ENCODE measurements around the gene INSC. TPM values are rescaled to one million over a fixed set of nuclear protein-coding genes. Genes with fewer than 3 reads are reported as not detected.

INSC gene
- total and polyA plus RNA-seq, 4 experiments from 2014 or later, result 0.35 TPM; not detected in 3

GRCh38 chr11:15139096-15139770 is 24.5 kb downstream of the INSC start:
- Mint-ChIP-seq H3K4me1 (no peaks in the 10 kb centered on the region), H3K27me3 (peaks cover 3 to 6% of the 10 kb centered on the region in 2 donors), H3K9me3 (no peaks in the 10 kb centered on the region), H3K27ac (no peak overlapping the region), H3K36me3 (no peaks in the 10 kb centered on the region), H3K4me3 (no peak overlapping the region)
- DNase-seq, result no peak
- no peaks in the 10 kb centered on the region for H3K36me3 ChIP-seq (ENCODE audit: insufficient read depth, low read length)
- intact Hi-C loops (cut with micrococcal nuclease), result no loop called here
- H3K27ac ChIP-seq (ENCODE audit: low read depth, low read length), result no peak overlapping the region
- no peaks in the 10 kb centered on the region for H3K4me1 ChIP-seq (ENCODE audit: insufficient read depth, low read length)
- H3K4me3 ChIP-seq (ENCODE audit: low read length in 2 of 2), result no peak overlapping the region
- no peaks in the 10 kb centered on the region for H3K27me3 ChIP-seq (ENCODE audit: insufficient read depth, low read length)
- CTCF ChIA-PET (ENCODE audit: partially characterized antibody), result interaction anchor here (1.4 to 1.9 kb wide), 2 partner anchors 20 to 38 kb away, joined by 3 to 5 read pairs; no protein-coding TSS in a partner anchor
- no peaks in the 10 kb centered on the region for H3K9me3 ChIP-seq (ENCODE audit: control insufficient read depth in 1 of 2, low read length in 2 of 2)
- POLR2A ChIA-PET (ENCODE audit: partially characterized antibody), result no interaction called here

GRCh38 chr11:15139958-15140659 is 25.4 kb downstream of the INSC start:
- no peak for DNase-seq
- Histone ChIP-seq H3K27me3 (ENCODE audit: insufficient read depth, low read length) (no peaks in the 10 kb centered on the region), H3K4me1 (ENCODE audit: insufficient read depth, low read length) (no peaks in the 10 kb centered on the region), H3K36me3 (ENCODE audit: insufficient read depth, low read length) (no peaks in the 10 kb centered on the region), H3K27ac (ENCODE audit: low read depth, low read length) (no peak overlapping the region), H3K4me3 (ENCODE audit: low read length in 2 of 2) (no peak overlapping the region), H3K9me3 (ENCODE audit: control insufficient read depth in 1 of 2, low read length in 2 of 2) (no peaks in the 10 kb centered on the region)
- POLR2A ChIA-PET (ENCODE audit: partially characterized antibody), result no interaction called here
- Mint-ChIP-seq H3K36me3 (no peaks in the 10 kb centered on the region), H3K4me3 (no peak overlapping the region), H3K27ac (no peak overlapping the region), H3K27me3 (peaks cover 1 to 6% of the 10 kb centered on the region in 2 donors), H3K9me3 (no peaks in the 10 kb centered on the region), H3K4me1 (no peaks in the 10 kb centered on the region)
- intact Hi-C loops (cut with micrococcal nuclease), result no loop called here
- CTCF ChIA-PET (ENCODE audit: partially characterized antibody), result interaction anchor here (0.9 to 1.4 kb wide), 2 partner anchors 13 to 19 kb away, joined by 3 read pairs; no protein-coding TSS in a partner anchor

GRCh38 chr11:15141381-15141780 is 26.7 kb downstream of the INSC start:
- Mint-ChIP-seq H3K27ac (no peak overlapping the region), H3K36me3 (no peaks in the 10 kb centered on the region), H3K9me3 (no peaks in the 10 kb centered on the region), H3K27me3 (peaks cover 1 to 4% of the 10 kb centered on the region in 2 donors), H3K4me3 (no peak overlapping the region), H3K4me1 (no peaks in the 10 kb centered on the region)
- ChIA-PET CTCF (ENCODE audit: partially characterized antibody) (interaction anchor here (1.2 kb wide), 1 partner anchor 42 kb away, joined by 4 read pairs; no protein-coding TSS in a partner anchor), POLR2A (ENCODE audit: partially characterized antibody) (no interaction called here)
- no peaks in the 10 kb centered on the region for H3K4me1 ChIP-seq (ENCODE audit: insufficient read depth, low read length)
- intact Hi-C loops (cut with micrococcal nuclease), result no loop called here
- H3K27me3 ChIP-seq (ENCODE audit: insufficient read depth, low read length), result no peaks in the 10 kb centered on the region
- no peaks in the 10 kb centered on the region for H3K36me3 ChIP-seq (ENCODE audit: insufficient read depth, low read length)
- H3K4me3 ChIP-seq (ENCODE audit: low read length in 2 of 2), result no peak overlapping the region
- H3K27ac ChIP-seq (ENCODE audit: low read depth, low read length), result no peak overlapping the region
- no peaks in the 10 kb centered on the region for H3K9me3 ChIP-seq (ENCODE audit: control insufficient read depth in 1 of 2, low read length in 2 of 2)
- no peak for DNase-seq

DNA sequence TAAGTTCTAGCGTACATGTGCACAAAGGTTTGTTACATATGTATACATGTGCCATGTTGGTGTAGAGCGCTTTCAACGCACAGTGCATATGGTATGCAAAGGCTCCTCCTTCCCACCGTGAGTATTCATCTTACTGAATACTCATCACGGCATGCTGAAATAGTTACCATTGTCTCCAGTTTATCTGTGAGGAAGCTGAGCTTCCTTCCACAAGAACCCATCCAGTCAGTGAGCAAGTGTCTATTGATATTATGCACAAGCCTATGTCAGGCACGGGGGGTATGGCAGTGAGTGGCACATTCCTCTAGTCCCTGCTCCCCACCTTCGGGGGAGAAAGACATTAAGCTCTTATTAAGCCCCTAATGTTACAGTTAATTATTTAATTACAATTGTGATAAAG is 28.1 kb downstream of the INSC start:
- H3K27me3 Mint-ChIP-seq, result peaks cover 3 to 6% of the 10 kb centered on the region in 2 donors
- H3K4me1 Mint-ChIP-seq, result no peaks in the 10 kb centered on the region
- H3K36me3 ChIP-seq (ENCODE audit: insufficient read depth, low read length), result no peaks in the 10 kb centered on the region
- DNase-seq, result no peak
- H3K4me3 ChIP-seq (ENCODE audit: low read length in 2 of 2), result no peak overlapping the region
- no peaks in the 10 kb centered on the region for H3K9me3 Mint-ChIP-seq
- POLR2A ChIA-PET (ENCODE audit: partially characterized antibody), result no interaction called here
- H3K36me3 Mint-ChIP-seq, result no peaks in the 10 kb centered on the region
- intact Hi-C loops (cut with micrococcal nuclease), result no loop called here
- no peaks in the 10 kb centered on the region for H3K4me1 ChIP-seq (ENCODE audit: insufficient read depth, low read length)
- no peak overlapping the region for H3K27ac Mint-ChIP-seq
- no peak overlapping the region for H3K4me3 Mint-ChIP-seq
- H3K27ac ChIP-seq (ENCODE audit: low read depth, low read length), result no peak overlapping the region
- no peaks in the 10 kb centered on the region for H3K27me3 ChIP-seq (ENCODE audit: insufficient read depth, low read length)
- H3K9me3 ChIP-seq (ENCODE audit: control insufficient read depth in 1 of 2, low read length in 2 of 2), result no peaks in the 10 kb centered on the region
- CTCF ChIA-PET (ENCODE audit: partially characterized antibody), result no interaction called here

GRCh38 chr11:15143855-15144254 is 29.1 kb downstream of the INSC start:
- H3K27me3 Mint-ChIP-seq, result peaks cover 3 to 7% of the 10 kb centered on the region in 2 donors
- no peaks in the 10 kb centered on the region for H3K9me3 Mint-ChIP-seq
- H3K4me1 Mint-ChIP-seq, result no peaks in the 10 kb centered on the region
- Histone ChIP-seq H3K27ac (ENCODE audit: low read depth, low read length) (no peak overlapping the region), H3K9me3 (ENCODE audit: control insufficient read depth in 1 of 2, low read length in 2 of 2) (no peaks in the 10 kb centered on the region), H3K4me1 (ENCODE audit: insufficient read depth, low read length) (no peaks in the 10 kb centered on the region), H3K27me3 (ENCODE audit: insufficient read depth, low read length) (no peaks in the 10 kb centered on the region), H3K4me3 (ENCODE audit: low read length in 2 of 2) (no peak overlapping the region), H3K36me3 (ENCODE audit: insufficient read depth, low read length) (no peaks in the 10 kb centered on the region)
- intact Hi-C loops (cut with micrococcal nuclease), result no loop called here
- H3K4me3 Mint-ChIP-seq, result no peak overlapping the region
- POLR2A ChIA-PET (ENCODE audit: partially characterized antibody), result no interaction called here
- H3K27ac Mint-ChIP-seq, result no peak overlapping the region
- DNase-seq, result no peak
- CTCF ChIA-PET (ENCODE audit: partially characterized antibody), result no interaction called here
- no peaks in the 10 kb centered on the region for H3K36me3 Mint-ChIP-seq

- ChIA-PET POLR2A (ENCODE audit: partially characterized antibody) (no interaction called here), CTCF (ENCODE audit: partially characterized antibody) (no interaction called here)
- Histone ChIP-seq H3K27ac (ENCODE audit: low read depth, low read length) (no peak overlapping the region), H3K9me3 (ENCODE audit: control insufficient read depth in 1 of 2, low read length in 2 of 2) (no peaks in the 10 kb centered on the region), H3K4me1 (ENCODE audit: insufficient read depth, low read length) (no peaks in the 10 kb centered on the region), H3K36me3 (ENCODE audit: insufficient read depth, low read length) (no peaks in the 10 kb centered on the region), H3K4me3 (ENCODE audit: low read length in 2 of 2) (no peak overlapping the region), H3K27me3 (ENCODE audit: insufficient read depth, low read length) (no peaks in the 10 kb centered on the region)
- Mint-ChIP-seq H3K9me3 (no peaks in the 10 kb centered on the region), H3K27me3 (peaks cover 3 to 7% of the 10 kb centered on the region in 2 donors), H3K4me3 (no peak overlapping the region), H3K4me1 (no peaks in the 10 kb centered on the region), H3K27ac (no peak overlapping the region), H3K36me3 (no peaks in the 10 kb centered on the region)
- intact Hi-C loops (cut with micrococcal nuclease), result no loop called here
- DNase-seq, result no peak
These were observed 29.6 kb downstream of the INSC start for GRCh38 chr11:15144347-15144746.

DNA sequence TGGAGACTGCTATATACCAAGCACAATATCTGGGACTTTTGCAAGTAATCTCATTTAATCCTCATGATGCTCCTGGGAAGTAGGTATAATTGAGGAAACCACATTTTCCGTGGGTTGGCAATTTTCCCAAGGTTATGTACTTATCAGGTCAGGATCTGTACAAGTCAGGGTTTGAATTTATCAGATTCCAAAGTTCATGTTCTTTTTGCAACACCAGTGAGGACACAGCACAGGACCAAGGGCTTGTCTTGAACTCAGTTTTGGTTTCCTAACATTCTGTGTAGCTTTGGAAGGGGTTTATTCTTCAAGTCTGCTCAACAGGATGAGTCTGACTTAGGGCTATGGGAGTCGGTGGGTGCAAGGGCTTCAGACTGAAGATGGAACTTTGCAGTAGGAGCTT is 30.4 kb downstream of the INSC start:
- no peaks in the 10 kb centered on the region for H3K27me3 ChIP-seq (ENCODE audit: insufficient read depth, low read length)
- Mint-ChIP-seq H3K36me3 (no peaks in the 10 kb centered on the region), H3K27me3 (peaks cover 3 to 7% of the 10 kb centered on the region in 2 donors), H3K4me3 (no peak overlapping the region), H3K9me3 (no peaks in the 10 kb centered on the region), H3K27ac (no peak overlapping the region), H3K4me1 (peaks cover 0 to under 1% (median 0%) of the 10 kb centered on the region in 4 donors)
- no peaks in the 10 kb centered on the region for H3K4me1 ChIP-seq (ENCODE audit: insufficient read depth, low read length)
- DNase-seq, result no peak
- H3K36me3 ChIP-seq (ENCODE audit: insufficient read depth, low read length), result no peaks in the 10 kb centered on the region
- H3K27ac ChIP-seq (ENCODE audit: low read depth, low read length), result no peak overlapping the region
- intact Hi-C loops (cut with micrococcal nuclease), result no loop called here
- CTCF ChIA-PET (ENCODE audit: partially characterized antibody), result no interaction called here
- POLR2A ChIA-PET (ENCODE audit: partially characterized antibody), result no interaction called here
- no peak overlapping the region for H3K4me3 ChIP-seq (ENCODE audit: low read length in 2 of 2)
- H3K9me3 ChIP-seq (ENCODE audit: control insufficient read depth in 1 of 2, low read length in 2 of 2), result no peaks in the 10 kb centered on the region

Data from CD4-positive, alpha-beta memory T cell (primary cell).